Retinal pigment epithelial cell (primary cell): ENCODE results near the gene DSN1.
A peak's percentile ranks its signal among the peaks of the same experiment; 100 is the strongest.

Experiments used
- DNase-seq: peaks from one replicate; pipeline ENCODE4 v3.0.0-alpha.2; 2010; ENCODE audit warnings: low read depth
- H3K4me3 ChIP-seq: 2 replicates; pipeline ENCODE4 v1.5.1; 2011; ENCODE audit warnings: mild to moderate bottlenecking, low read length, control low read depth, moderate library complexity
- TF ChIP-seq, protein P1 (sequence below): conservative IDR thresholded peaks from 2 replicates; pipeline ENCODE4 v1.5.1; 2011; ENCODE audit warnings: low read depth, low read length, control low read depth, inconsistent platforms

Gene DSN1, protein sequence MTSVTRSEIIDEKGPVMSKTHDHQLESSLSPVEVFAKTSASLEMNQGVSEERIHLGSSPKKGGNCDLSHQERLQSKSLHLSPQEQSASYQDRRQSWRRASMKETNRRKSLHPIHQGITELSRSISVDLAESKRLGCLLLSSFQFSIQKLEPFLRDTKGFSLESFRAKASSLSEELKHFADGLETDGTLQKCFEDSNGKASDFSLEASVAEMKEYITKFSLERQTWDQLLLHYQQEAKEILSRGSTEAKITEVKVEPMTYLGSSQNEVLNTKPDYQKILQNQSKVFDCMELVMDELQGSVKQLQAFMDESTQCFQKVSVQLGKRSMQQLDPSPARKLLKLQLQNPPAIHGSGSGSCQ

DNA sequence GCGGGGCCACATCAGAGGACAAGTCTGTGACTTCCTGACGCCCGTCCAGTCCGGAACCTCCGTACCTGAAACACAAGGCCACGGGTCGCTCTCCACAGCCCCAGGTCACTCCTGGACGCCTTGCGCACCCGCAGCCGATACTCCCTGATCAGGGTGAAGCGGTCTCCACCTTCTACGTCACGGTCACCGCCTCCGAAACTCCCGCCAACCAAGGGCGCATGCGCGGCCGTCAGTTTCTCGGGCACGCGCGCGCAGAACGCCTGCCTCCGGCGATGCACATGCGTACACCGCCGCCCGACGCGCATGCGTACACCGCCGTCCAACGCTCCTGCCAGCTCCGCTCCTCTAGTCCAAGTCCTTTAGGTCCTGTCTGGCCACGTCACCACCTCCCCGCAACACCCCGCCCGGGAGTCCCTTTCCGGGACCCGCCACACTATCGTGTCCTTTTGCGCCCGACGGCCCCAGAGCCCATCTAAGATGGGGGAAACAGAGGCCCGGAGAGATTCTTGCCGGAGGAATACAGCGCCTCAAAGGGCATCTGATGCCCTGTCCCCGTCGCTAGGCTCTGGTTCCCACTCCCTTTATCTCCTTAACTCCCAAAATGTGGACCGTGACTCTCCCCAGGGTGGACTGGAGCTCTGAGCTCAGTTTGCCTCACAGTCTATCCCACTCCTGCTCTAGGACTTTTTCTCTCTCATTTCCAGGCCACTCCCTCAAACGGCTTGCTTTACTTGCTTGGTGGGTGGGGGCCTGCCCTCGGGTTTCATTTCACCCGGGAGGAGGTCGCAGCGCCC is at the start of gene DSN1:
TSS of gene DSN1 (minus strand) at position 167 of the 794 bp plus-strand sequence. CDS start 2,305 bp downstream, outside the sequence.
- peak within 1 kb of the TSS; percentile 85 for H3K4me3 ChIP-seq
- peak; percentile 79 for DNase-seq
- TF ChIP-seq, protein P1, sequence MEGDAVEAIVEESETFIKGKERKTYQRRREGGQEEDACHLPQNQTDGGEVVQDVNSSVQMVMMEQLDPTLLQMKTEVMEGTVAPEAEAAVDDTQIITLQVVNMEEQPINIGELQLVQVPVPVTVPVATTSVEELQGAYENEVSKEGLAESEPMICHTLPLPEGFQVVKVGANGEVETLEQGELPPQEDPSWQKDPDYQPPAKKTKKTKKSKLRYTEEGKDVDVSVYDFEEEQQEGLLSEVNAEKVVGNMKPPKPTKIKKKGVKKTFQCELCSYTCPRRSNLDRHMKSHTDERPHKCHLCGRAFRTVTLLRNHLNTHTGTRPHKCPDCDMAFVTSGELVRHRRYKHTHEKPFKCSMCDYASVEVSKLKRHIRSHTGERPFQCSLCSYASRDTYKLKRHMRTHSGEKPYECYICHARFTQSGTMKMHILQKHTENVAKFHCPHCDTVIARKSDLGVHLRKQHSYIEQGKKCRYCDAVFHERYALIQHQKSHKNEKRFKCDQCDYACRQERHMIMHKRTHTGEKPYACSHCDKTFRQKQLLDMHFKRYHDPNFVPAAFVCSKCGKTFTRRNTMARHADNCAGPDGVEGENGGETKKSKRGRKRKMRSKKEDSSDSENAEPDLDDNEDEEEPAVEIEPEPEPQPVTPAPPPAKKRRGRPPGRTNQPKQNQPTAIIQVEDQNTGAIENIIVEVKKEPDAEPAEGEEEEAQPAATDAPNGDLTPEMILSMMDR = no peak

DNA sequence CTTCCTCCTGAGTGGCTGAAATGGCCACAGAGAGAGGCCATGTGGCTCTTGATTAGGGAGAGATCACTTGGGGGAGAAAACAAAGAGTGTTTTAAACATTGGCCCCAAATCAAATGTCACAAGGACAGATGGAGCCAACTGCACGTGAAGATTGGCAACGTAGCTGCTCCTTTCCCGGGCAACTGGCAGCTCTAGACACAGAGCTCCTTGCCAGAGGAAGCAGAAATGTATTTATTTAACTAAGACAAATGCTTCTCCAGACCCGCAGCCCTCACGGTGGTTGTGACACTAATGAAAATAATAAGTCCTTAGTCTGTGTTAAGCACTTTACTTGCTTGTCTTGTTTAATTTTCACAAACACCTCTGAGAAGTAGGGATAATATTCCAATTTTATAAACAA is 49.6 kb upstream of the DSN1 start:
- TF ChIP-seq, protein P1 = no peak
- no peak for DNase-seq
- H3K4me3 ChIP-seq = no peak overlapping the region

DNA sequence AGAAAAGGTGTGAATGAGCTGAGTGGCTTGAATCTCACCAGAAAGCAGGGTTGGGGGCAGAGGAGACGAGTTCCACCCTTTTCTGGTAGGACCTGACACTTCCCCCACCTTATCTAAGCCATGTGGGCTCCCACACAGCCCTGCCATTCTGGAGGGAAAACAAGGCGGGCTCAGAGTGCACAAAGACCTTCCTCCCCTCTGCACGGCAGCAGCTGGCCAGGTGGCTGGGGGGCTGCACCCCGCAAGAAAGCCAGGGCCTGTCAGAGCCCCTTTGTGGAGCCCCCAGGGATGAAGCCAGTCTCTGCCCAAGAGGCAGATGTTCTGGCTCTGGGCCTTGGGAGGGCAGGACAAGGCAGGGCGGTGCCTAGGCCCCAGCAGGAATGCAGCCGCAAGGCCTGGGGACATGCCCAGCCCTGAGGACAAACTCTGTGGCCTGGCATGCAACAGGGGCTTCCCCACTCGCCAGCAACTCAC is 48.4 kb upstream of the DSN1 start:
- TF ChIP-seq, protein P1 = no peak
- no peak for DNase-seq
- H3K4me3 ChIP-seq = no peak overlapping the region

DNA sequence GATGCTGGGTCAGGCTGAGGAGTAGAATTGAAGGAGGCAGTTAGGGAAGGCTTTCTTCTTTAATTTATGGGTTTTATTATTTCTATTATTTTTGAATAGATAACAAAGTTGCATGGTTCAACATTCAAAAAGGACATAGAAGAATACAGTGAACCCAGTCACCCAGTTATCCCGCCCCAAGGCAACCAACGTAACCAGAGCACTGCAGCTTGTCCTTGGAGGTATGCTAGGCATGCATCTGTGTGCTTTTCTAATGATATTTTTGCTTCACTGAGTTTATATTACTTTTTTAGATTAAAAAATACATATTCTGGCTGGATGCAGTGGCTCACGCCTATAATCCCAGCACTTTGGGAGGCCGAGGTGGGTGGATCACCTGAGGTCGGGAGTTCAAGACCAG is 47.4 kb upstream of the DSN1 start:
- no peak for DNase-seq
- TF ChIP-seq, protein P1 = no peak
- H3K4me3 ChIP-seq = no peak overlapping the region

DNA sequence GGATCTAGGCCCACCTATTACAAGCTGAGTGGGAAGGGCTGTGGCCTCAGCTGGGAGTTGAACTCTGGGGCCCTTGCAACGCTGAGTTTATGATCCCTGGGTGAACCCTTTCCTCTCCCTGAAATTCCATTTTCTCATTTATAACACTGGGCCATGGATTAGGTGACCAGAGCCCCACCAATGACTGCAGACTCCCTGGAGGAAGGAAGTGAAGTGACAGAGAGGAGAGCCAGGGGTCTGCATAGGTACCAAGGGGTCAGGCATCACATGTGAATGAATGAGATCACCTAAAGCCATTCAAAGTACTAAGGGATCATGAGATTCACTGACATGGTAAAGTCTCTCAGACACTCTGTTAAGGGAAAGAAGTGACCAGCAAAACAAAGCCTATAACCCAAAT is 46.5 kb upstream of the DSN1 start:
- DNase-seq = no peak
- TF ChIP-seq, protein P1 = no peak
- no peak overlapping the region for H3K4me3 ChIP-seq

DNA sequence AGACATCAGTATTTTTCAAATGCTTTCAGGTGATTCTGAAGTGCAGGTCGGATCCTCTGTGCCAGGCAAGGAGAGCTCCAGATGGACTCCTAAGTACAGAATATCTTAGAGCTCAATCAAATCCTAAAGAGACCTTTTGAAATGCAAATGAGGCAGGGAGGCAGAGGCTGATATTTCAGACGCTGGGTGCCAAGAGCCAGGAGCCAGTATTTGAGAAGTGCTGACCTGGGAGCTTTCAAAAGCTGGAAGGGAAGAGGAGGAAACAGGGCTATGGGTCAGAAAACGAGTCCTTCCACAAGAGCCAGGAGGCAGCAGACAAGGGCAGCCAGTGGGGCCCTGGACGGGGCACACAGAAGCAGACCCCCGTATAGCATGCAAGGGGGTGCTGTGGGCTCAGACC is 46.1 kb upstream of the DSN1 start:
- no peak for DNase-seq
- TF ChIP-seq, protein P1 = no peak
- no peak overlapping the region for H3K4me3 ChIP-seq
